Gastroesophageal sphincter (tissue), 4 donors: ENCODE data around the gene YIPF2. TPM values are rescaled to one million over a fixed set of nuclear protein-coding genes. Genes with fewer than 3 reads are reported as not detected.
"Not testable (repeated sequence)": the region's sequence is repeated elsewhere in the genome, so short reads cannot be mapped to it uniquely, and the experiment has no call there.

Experiments
- ATAC-seq: fragments of 150-250 bp; one replicate; pipeline ENCODE4 v1.9.1; 2016; ENCODE audit warnings: mild to moderate bottlenecking, moderate library complexity
- H3K27ac ChIP-seq, 4 donors: fragments of 200-600 bp; sonication (generic) in 3 of 4; 1 replicate in 3 of 4; 2 replicates in 1 of 4; pipeline ENCODE4 v1.5.1; 2016 to 2019
- H3K27me3 ChIP-seq: fragments of 200-600 bp; sonication (generic); one replicate; pipeline ENCODE4 v1.5.1; 2019
- H3K36me3 ChIP-seq, 2 donors: fragments of 200-600 bp; sonication (generic); one replicate each; pipeline ENCODE4 v1.5.1; 2019; ENCODE audit warnings: control low read depth in 1 of 2
- H3K4me1 ChIP-seq, 3 donors: fragments of 200-600 bp; sonication (generic); 1 replicate in 2 of 3; 2 replicates in 1 of 3; pipeline ENCODE4 v1.5.1; 2016 to 2019; ENCODE audit warnings: control low read depth in 2 of 3
- H3K4me3 ChIP-seq, 2 donors: fragments of 200-600 bp; sonication (generic); one replicate each; pipeline ENCODE4 v1.5.1; 2019; ENCODE audit warnings: mild to moderate bottlenecking in 1 of 2, moderate library complexity in 1 of 2
- H3K9me3 ChIP-seq, 3 donors: fragments of 200-600 bp; sonication (generic); one replicate each; pipeline ENCODE4 v1.5.1; 2017 to 2019; ENCODE audit warnings: control low read depth in 2 of 3
- CTCF ChIP-seq, 4 experiments: fragments of 200-600 bp in 2 of 4; fragments of 450-650 bp in 2 of 4; sonication (generic) in 1 of 4; IDR thresholded peaks; one replicate each; pipeline ENCODE4 v1.5.1; 2017 to 2019; ENCODE audit warnings: antibody characterized with exemption in 4 of 4, mild to moderate bottlenecking in 2 of 4, moderate library complexity in 2 of 4
- EP300 ChIP-seq: sonication (generic); formaldehyde crosslinking; IDR thresholded peaks from one replicate; pipeline ENCODE4 v1.6.1; 2017; ENCODE audit warnings: antibody characterized with exemption, mild to moderate bottlenecking
- POLR2A ChIP-seq, 2 donors: fragments of 450-650 bp; IDR thresholded peaks; one replicate each; pipeline ENCODE4 v1.6.1; 2017; ENCODE audit warnings: antibody characterized with exemption in 2 of 2, mild to moderate bottlenecking in 2 of 2, moderate library complexity in 1 of 2
- POLR2AphosphoS5 ChIP-seq: sonication (generic); formaldehyde crosslinking; IDR thresholded peaks from one replicate; pipeline ENCODE4 v1.6.1; 2017; ENCODE audit warnings: antibody characterized with exemption
- WGBS, 2 donors: methylation state at CpG; one replicate each; pipeline ENCODE4 v1.1.5; 2018; ENCODE audit warnings: low coverage in 1 of 2; 5-methylcytosine and 5-hydroxymethylcytosine counted together
- total RNA-seq, 4 donors: library from RNA; depleted of rRNA; stranded (reverse); fragments of >200 nt; gene quantifications; one replicate each; pipeline ENCODE4 v1.1.0, GENCODE V29; 2016

Gene YIPF2
- total RNA-seq, 4 donors from 2014 or later = 25.5 to 47.8 (median 28.1) TPM

GRCh38 chr19:10963865-10964264 lies 35.4 kb upstream of the YIPF2 start:
- TF ChIP-seq EP300 (no peak), POLR2AphosphoS5 (no peak), CTCF (IDR thresholded peaks at IDR 0.05) (no peak), POLR2A (IDR thresholded peaks at IDR 0.05) (no peak)
- no peak overlapping the region for H3K27ac ChIP-seq
- H3K36me3 ChIP-seq = no peaks in the 10 kb centered on the region
- peaks cover 0 to 40% (median 14%) of the 10 kb centered on the region in 3 donors for H3K4me1 ChIP-seq
- no peaks in the 10 kb centered on the region for H3K27me3 ChIP-seq
- ATAC-seq = no peak
- no peaks in the 10 kb centered on the region for H3K9me3 ChIP-seq
- no peak overlapping the region for H3K4me3 ChIP-seq
- 50 to 82% methylated on average over 2 to 4 of the region's 4 CpGs for WGBS, 2 donors

- ATAC-seq = no peak
- Histone ChIP-seq H3K4me3 (no peak overlapping the region), H3K9me3 (no peaks in the 10 kb centered on the region), H3K36me3 (no peaks in the 10 kb centered on the region), H3K4me1 (peaks cover 0 to 35% (median 14%) of the 10 kb centered on the region in 3 donors), H3K27me3 (no peaks in the 10 kb centered on the region), H3K27ac (no peak overlapping the region)
- 86 to 100% methylated on average over 1 of the region's 10 CpGs for WGBS, 2 donors
- no peak for TF ChIP-seq EP300
- TF ChIP-seq POLR2A (IDR thresholded peaks at IDR 0.05) = no peak
- no peak for TF ChIP-seq CTCF (IDR thresholded peaks at IDR 0.05)
Measured at GRCh38 chr19:10962863-10963262, 34.4 kb upstream of the YIPF2 start.

GRCh38 chr19:10961073-10961860 lies 32.8 kb upstream of the YIPF2 start:
- H3K27ac ChIP-seq = peak overlapping the region; percentile 30 to 97 (median 90)
- H3K27me3 ChIP-seq = no peaks in the 10 kb centered on the region
- H3K9me3 ChIP-seq = no peaks in the 10 kb centered on the region
- TF ChIP-seq EP300 = no peak
- TF ChIP-seq POLR2A (IDR thresholded peaks at IDR 0.05) = no peak
- no peak for TF ChIP-seq CTCF (IDR thresholded peaks at IDR 0.05)
- no peak for TF ChIP-seq POLR2AphosphoS5
- H3K4me3 ChIP-seq = peak overlapping the region; percentile 68 to 97
- H3K4me1 ChIP-seq = peaks cover 0 to 35% (median 14%) of the 10 kb centered on the region in 3 donors
- ATAC-seq = peak; percentile 57
- WGBS, 2 donors = 0% methylated on average over 4 to 5 of the region's 92 CpGs
- H3K36me3 ChIP-seq = no peaks in the 10 kb centered on the region

- H3K9me3 ChIP-seq = no peaks in the 10 kb centered on the region
- H3K4me3 ChIP-seq = peak within 1 kb of the TSS; percentile 68 to 97
- 0% methylated on average over 4 to 5 of the region's 100 CpGs for WGBS, 2 donors
- ATAC-seq = peak; percentile 97
- H3K27me3 ChIP-seq = no peaks in the 10 kb centered on the region
- TF ChIP-seq EP300 (no peak), POLR2AphosphoS5 (peak; percentile 93), POLR2A (IDR thresholded peaks at IDR 0.05) (peak; percentile 88 to 92)
- peak within 1 kb of the TSS; percentile 79 to 97 (median 90) for H3K27ac ChIP-seq
- no peaks in the 10 kb centered on the region for H3K36me3 ChIP-seq
- H3K4me1 ChIP-seq = peaks cover 0 to 35% (median 14%) of the 10 kb centered on the region in 3 donors
Measured at GRCh38 chr19:10960314-10961072, 32.1 kb upstream of the YIPF2 start, which contains the start of gene SMARCA4. TSS of gene SMARCA4 (plus strand) at chr19:10961030. CDS start at chr19:10984152, 23,122 bp downstream.

- Histone ChIP-seq H3K27ac (peak overlapping the region in 3 of 4 donors; percentile 87 to 97 (median 93)), H3K4me3 (peak overlapping the region in 1 of 2 donors; percentile 97), H3K4me1 (peaks cover 0 to 35% (median 14%) of the 10 kb centered on the region in 3 donors)
- 90 to 94% methylated on average over 13 to 17 of the region's 19 CpGs for WGBS, 2 donors
- not testable (repeated sequence) for ATAC-seq, H3K36me3 ChIP-seq, H3K9me3 ChIP-seq, H3K27me3 ChIP-seq
Measured at GRCh38 chr19:10959277-10959968, 31.0 kb upstream of the YIPF2 start.
